DND-41 (cell line): Measurements from ENCODE around the gene GALK2.

Source experiments
- EZH2 ChIP-seq: IDR thresholded peaks from 3 replicates; pipeline ENCODE4 v1.6.1; 2012; ENCODE audit warnings: borderline replicate concordance, low read depth, mild to moderate bottlenecking, moderate library complexity, low read length, inconsistent platforms; ENCODE audit not compliant: severe bottlenecking
- TF ChIP-seq, protein P1 (sequence below): IDR thresholded peaks from 2 replicates; pipeline ENCODE4 v1.5.1; 2012; ENCODE audit warnings: borderline replicate concordance, low read length, moderate library complexity, mild to moderate bottlenecking; ENCODE audit not compliant: poor library complexity, severe bottlenecking; ENCODE audit errors: extremely low read depth

DNA sequence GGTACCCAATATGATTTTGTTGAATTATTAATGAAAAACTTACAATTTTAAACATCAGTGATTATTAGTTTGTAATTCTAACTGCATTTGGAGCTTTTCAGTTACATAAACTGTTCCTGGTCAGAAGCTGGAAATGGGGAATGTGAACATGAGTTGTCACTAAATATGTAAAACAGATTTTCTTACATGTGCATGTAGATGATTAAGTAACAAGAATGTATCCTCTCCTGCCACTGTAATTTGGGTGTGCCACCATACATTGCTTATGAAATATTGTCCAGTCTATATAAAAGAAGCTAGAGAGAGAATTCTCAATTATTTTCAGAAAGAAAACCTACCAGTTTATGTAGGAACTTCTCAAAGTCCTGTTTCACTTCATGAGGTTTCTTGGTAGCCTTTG lies 161.4 kb downstream of the GALK2 start:
- TF ChIP-seq, protein P1, sequence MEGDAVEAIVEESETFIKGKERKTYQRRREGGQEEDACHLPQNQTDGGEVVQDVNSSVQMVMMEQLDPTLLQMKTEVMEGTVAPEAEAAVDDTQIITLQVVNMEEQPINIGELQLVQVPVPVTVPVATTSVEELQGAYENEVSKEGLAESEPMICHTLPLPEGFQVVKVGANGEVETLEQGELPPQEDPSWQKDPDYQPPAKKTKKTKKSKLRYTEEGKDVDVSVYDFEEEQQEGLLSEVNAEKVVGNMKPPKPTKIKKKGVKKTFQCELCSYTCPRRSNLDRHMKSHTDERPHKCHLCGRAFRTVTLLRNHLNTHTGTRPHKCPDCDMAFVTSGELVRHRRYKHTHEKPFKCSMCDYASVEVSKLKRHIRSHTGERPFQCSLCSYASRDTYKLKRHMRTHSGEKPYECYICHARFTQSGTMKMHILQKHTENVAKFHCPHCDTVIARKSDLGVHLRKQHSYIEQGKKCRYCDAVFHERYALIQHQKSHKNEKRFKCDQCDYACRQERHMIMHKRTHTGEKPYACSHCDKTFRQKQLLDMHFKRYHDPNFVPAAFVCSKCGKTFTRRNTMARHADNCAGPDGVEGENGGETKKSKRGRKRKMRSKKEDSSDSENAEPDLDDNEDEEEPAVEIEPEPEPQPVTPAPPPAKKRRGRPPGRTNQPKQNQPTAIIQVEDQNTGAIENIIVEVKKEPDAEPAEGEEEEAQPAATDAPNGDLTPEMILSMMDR, result no peak
- TF ChIP-seq EZH2, result no peak
